Endothelial cell of umbilical vein (primary cell): Measurements from ENCODE around the gene REPS2. TPM values are rescaled to one million over a fixed set of nuclear protein-coding genes. Genes with fewer than 3 reads are reported as not detected.

Experiments used
- BruUV-seq: library from RNA; stranded (reverse); fragments of 400-500 nt; replicated peaks from 2 replicates; lab custom pipeline; 2021; lab: Mats Ljungman, UMichigan
- CTCF ChIA-PET: fragments of 300-600, 350-600 bp; sonication (Branson Sonifier 250); formaldehyde crosslinking; loops from one replicate; lab custom pipeline; 2021; ENCODE audit warnings: antibody characterized with exemption, inconsistent platforms; lab: Charles Lee
- POLR2A ChIA-PET: fragments of 300-600, 350-600 bp; sonication (Branson Sonifier 250); formaldehyde crosslinking; loops from one replicate; lab custom pipeline; 2021; ENCODE audit warnings: antibody characterized with exemption, inconsistent platforms; lab: Charles Lee
- DNase-seq: peaks from one replicate; pipeline ENCODE4 v3.0.0-alpha.2; 2011; ENCODE audit warnings: low read depth, low spot score
- FAIRE-seq: peaks from 2 replicates; lab custom pipeline; 2011; peaks lifted over from hg19 to GRCh38; lab: Jason Lieb, UNC
- H2AFZ ChIP-seq: 2 replicates; pipeline ENCODE4 v1.6.0; 2012; ENCODE audit warnings: low read depth, low read length, control low read depth, inconsistent platforms
- H3K27ac ChIP-seq: 2 replicates; pipeline ENCODE4 v1.5.1; 2011; ENCODE audit warnings: low read depth, mild to moderate bottlenecking, control low read depth, low read length, moderate library complexity; ENCODE audit not compliant: insufficient read depth
- H3K27me3 ChIP-seq, 2 experiments: 2 replicates each; pipeline versions ENCODE4 v1.6.0 to v1.6.1; 2011; ENCODE audit warnings: low read length in 2 of 2, mixed read lengths in 1 of 2; ENCODE audit not compliant: control insufficient read depth in 2 of 2, insufficient read depth in 2 of 2
- H3K36me3 ChIP-seq, 2 experiments: 2 replicates in 1 of 2; 3 replicates in 1 of 2; pipeline ENCODE4 v1.5.1; 2011; ENCODE audit warnings: low read length in 2 of 2, mild to moderate bottlenecking in 1 of 2, moderate library complexity in 1 of 2; ENCODE audit not compliant: control insufficient read depth in 2 of 2, insufficient read depth in 2 of 2; ENCODE audit errors: extremely low read depth in 1 of 2
- H3K4me1 ChIP-seq: 3 replicates; pipeline ENCODE4 v1.5.1; 2011; ENCODE audit warnings: mild to moderate bottlenecking, low read length; ENCODE audit not compliant: control insufficient read depth, insufficient read depth; ENCODE audit errors: extremely low read depth
- H3K4me2 ChIP-seq: 2 replicates; pipeline ENCODE4 v1.6.1; 2011; ENCODE audit warnings: low read length, control low read depth, mixed read lengths; ENCODE audit not compliant: insufficient read depth
- H3K4me3 ChIP-seq, 3 experiments: fragments of 200-600 bp in 1 of 3; sonication (generic), shearing (Covaris generic) in 1 of 3; replicated peaks in 1 of 3; 2 replicates each; pipeline ENCODE4 v1.5.1; 2011 to 2016; ENCODE audit warnings: control low read depth in 3 of 3, low read length in 3 of 3, mild to moderate bottlenecking in 2 of 3, inconsistent platforms in 1 of 3, low read depth in 1 of 3, moderate library complexity in 1 of 3; ENCODE audit not compliant: insufficient read depth in 1 of 3
- H3K79me2 ChIP-seq: 2 replicates; pipeline ENCODE4 v1.6.0; 2012; ENCODE audit warnings: low read length, inconsistent platforms; ENCODE audit not compliant: control insufficient read depth, insufficient read depth
- H3K9ac ChIP-seq: replicated peaks from 2 replicates; pipeline ENCODE3; 2011; ENCODE audit warnings: low read length, control low read depth; ENCODE audit not compliant: insufficient read depth; ENCODE audit errors: extremely low read depth
- H3K9me1 ChIP-seq: replicated peaks from 3 replicates; pipeline ENCODE4 v1.6.0; 2011; ENCODE audit warnings: mild to moderate bottlenecking, low read length; ENCODE audit not compliant: control insufficient read depth, insufficient read depth; ENCODE audit errors: extremely low read depth
- H3K9me3 ChIP-seq: replicated peaks from 2 replicates; pipeline ENCODE4 v1.5.1; 2012; ENCODE audit warnings: low read length, inconsistent platforms; ENCODE audit not compliant: control insufficient read depth, insufficient read depth
- H4K20me1 ChIP-seq: replicated peaks from 2 replicates; pipeline ENCODE3; 2011; ENCODE audit warnings: mild to moderate bottlenecking, low read length; ENCODE audit not compliant: control insufficient read depth, insufficient read depth; ENCODE audit errors: extremely low read depth
- CTCF ChIP-seq, 2 donors: IDR thresholded peaks; 1 replicate in 1 of 2; 2 replicates in 1 of 2; pipeline ENCODE4 v1.5.1; 2011; ENCODE audit warnings: low read length in 2 of 2, mild to moderate bottlenecking in 2 of 2, moderate library complexity in 2 of 2, control low read depth in 1 of 2, inconsistent platforms in 1 of 2, low read depth in 1 of 2; ENCODE audit not compliant: insufficient read depth in 1 of 2; ENCODE audit errors: extremely low read depth in 1 of 2
- EZH2 ChIP-seq: IDR thresholded peaks from 2 replicates; pipeline ENCODE4 v1.6.1; 2012; ENCODE audit warnings: borderline replicate concordance, low read depth, mild to moderate bottlenecking, moderate library complexity, low read length, inconsistent platforms; ENCODE audit not compliant: severe bottlenecking
- FOS ChIP-seq: IDR thresholded peaks from 2 replicates; pipeline ENCODE4 v1.6.1; 2011; ENCODE audit warnings: mild to moderate bottlenecking, low read length, moderate library complexity, borderline replicate concordance; ENCODE audit not compliant: insufficient read depth
- GATA2 ChIP-seq: IDR thresholded peaks from 2 replicates; pipeline ENCODE4 v1.7.0; 2011; ENCODE audit warnings: low read depth, mild to moderate bottlenecking, moderate library complexity, mixed read lengths, low read length; ENCODE audit not compliant: insufficient read length, insufficient read depth
- JUN ChIP-seq: IDR thresholded peaks from 2 replicates; pipeline ENCODE4 v1.6.1; 2011; ENCODE audit warnings: borderline replicate concordance, low read depth; ENCODE audit not compliant: insufficient read length, insufficient read depth
- MAX ChIP-seq: IDR thresholded peaks from 2 replicates; pipeline ENCODE4 v1.6.1; 2011; ENCODE audit not compliant: insufficient read depth, insufficient read length
- MYC ChIP-seq: IDR thresholded peaks from one replicate; pipeline ENCODE4 v1.6.1; 2011; ENCODE audit warnings: mild to moderate bottlenecking, low read depth, low read length
- POLR2A ChIP-seq: IDR thresholded peaks from 2 replicates; pipeline ENCODE4 v1.6.1; 2012; ENCODE audit warnings: low read depth, mild to moderate bottlenecking, control low read depth, low read length
- POLR2AphosphoS5 ChIP-seq: IDR thresholded peaks from 2 replicates; pipeline ENCODE4 v1.6.1; 2012; ENCODE audit warnings: low read depth, mild to moderate bottlenecking, control low read depth, low read length, moderate library complexity; ENCODE audit not compliant: insufficient read depth
- dilution Hi-C: fragments of 300-500 bp; cut with MboI; formaldehyde crosslinking; loops from one replicate; pipeline ENCODE4 v1.15.0; 2019; ENCODE audit warnings: low sequenced_read_pairs; ENCODE audit not compliant: extremely low pct_ligation_motif_present
- intact Hi-C: fragments of 100-400 bp; cut with micrococcal nuclease; formaldehyde crosslinking; loops from one replicate; pipeline ENCODE4 v1.10.0; 2022
- polyA plus RNA-seq, 4 experiments: library from polyadenylated mRNA; depleted of rRNA in 3 of 4; stranded (reverse) in 3 of 4; unstranded in 1 of 4; fragments of >200 nt; gene quantifications; 2 replicates each; pipeline versions ENCODE4 v1.2.1 to v1.2.3, GENCODE V29; 2011 to 2012; ENCODE audit warnings: missing spikeins in 1 of 4
- total RNA-seq: library from RNA; stranded (reverse); gene quantifications from 2 replicates; pipeline ENCODE4 v1.2.3, GENCODE V29; 2021

REPS2 gene
- total and polyA plus RNA-seq, 2 donors (not counting 3 experiments of a cell fraction or from before 2014, with no cell fraction given), result 0.91 to 2.6 TPM

- Histone ChIP-seq H3K27me3 (no peaks in the 10 kb centered on the region), H3K79me2 (no peaks in the 10 kb centered on the region), H3K4me2 (no peak overlapping the region), H3K27ac (no peak overlapping the region), H4K20me1 (no peaks in the 10 kb centered on the region), H3K4me1 (no peaks in the 10 kb centered on the region), H3K9me3 (no peaks in the 10 kb centered on the region), H3K36me3 (no peaks in the 10 kb centered on the region), H3K9me1 (no peaks in the 10 kb centered on the region), H2AFZ (no peak overlapping the region), H3K9ac (no peak overlapping the region), H3K4me3 (no peak overlapping the region)
- intact Hi-C loops (loop anchor here (2.0 kb wide), 1 partner anchor 154 kb away; no protein-coding TSS in a partner anchor), dilution Hi-C loops (no loop called here)
- ChIA-PET POLR2A (no interaction called here), CTCF (interaction anchor here (1.0 to 6.6 kb wide), 32 partner anchors 10 to 225 kb away, joined by 3 to 280 read pairs (median 8); partner anchors contain the start of gene REPS2)
- FAIRE-seq, result no peak
- DNase-seq, result no peak
- TF ChIP-seq POLR2AphosphoS5 (no peak), EZH2 (no peak), FOS (no peak), CTCF (IDR thresholded peaks at IDR 0.05; ENCODE audit: extremely low read depth in 1 of 2, insufficient read depth in 1 of 2, low read depth in 1 of 2, low read length in 2 of 2) (no peak), JUN (no peak)
- BruUV-seq, result no TSS peak
Measured at GRCh38 chrX:17047224-17047623, 100.8 kb downstream of the REPS2 start.

- BruUV-seq, result no TSS peak
- Histone ChIP-seq H2AFZ (no peak overlapping the region), H3K36me3 (no peaks in the 10 kb centered on the region), H3K4me2 (no peak overlapping the region), H3K4me1 (peaks cover 4% of the 10 kb centered on the region), H3K79me2 (no peaks in the 10 kb centered on the region), H3K9me3 (no peaks in the 10 kb centered on the region), H3K9ac (no peak overlapping the region), H3K4me3 (no peak overlapping the region), H4K20me1 (no peaks in the 10 kb centered on the region), H3K9me1 (no peaks in the 10 kb centered on the region), H3K27me3 (no peaks in the 10 kb centered on the region), H3K27ac (no peak overlapping the region)
- DNase-seq (no peak), FAIRE-seq (no peak)
- ChIA-PET POLR2A (no interaction called here), CTCF (interaction anchor here (0.8 to 4.0 kb wide), 2 partner anchors 159 to 169 kb away, joined by 4 to 20 read pairs; no protein-coding TSS in a partner anchor)
- dilution Hi-C loops, result no loop called here
- no peak for TF ChIP-seq POLR2A
- TF ChIP-seq EZH2, result no peak
- TF ChIP-seq MAX, result no peak
- no peak for TF ChIP-seq POLR2AphosphoS5
- no peak for TF ChIP-seq JUN
- TF ChIP-seq FOS, result no peak
- TF ChIP-seq CTCF (IDR thresholded peaks at IDR 0.05; ENCODE audit: extremely low read depth in 1 of 2, insufficient read depth in 1 of 2, low read depth in 1 of 2, low read length in 2 of 2), result no peak
- no peak for TF ChIP-seq MYC
- TF ChIP-seq GATA2, result no peak
- intact Hi-C loops, result no loop called here
Measured at GRCh38 chrX:17052210-17052609, 105.8 kb downstream of the REPS2 start.
